ENCODE measurements around the gene NDUFV1.
"Not testable (repeated sequence)": the region's sequence is repeated elsewhere in the genome, so short reads cannot be mapped to it uniquely, and the experiment has no call there.

Gene NDUFV1

GRCh38 chr11:67647471-67647870, 40.7 kb downstream of the NDUFV1 start:
- H3K4me3 ChIP-seq (ENCODE audit: low read length), result no peak overlapping the region
- no peak for DNase-seq (ENCODE audit: low read depth, low spot score)

- DNase-seq (ENCODE audit: low read depth, low spot score), result peak; percentile 87
- no peak overlapping the region for H3K4me3 ChIP-seq (ENCODE audit: low read length)
Observed at GRCh38 chr11:67648140-67648795, 41.5 kb downstream of the NDUFV1 start.

- DNase-seq (ENCODE audit: low read depth, low spot score), result peak; percentile 32
- no peak overlapping the region for H3K4me3 ChIP-seq (ENCODE audit: low read length)
Observed at GRCh38 chr11:67648796-67649613, 42.3 kb downstream of the NDUFV1 start.

- peak overlapping the region; percentile 80 for H3K4me3 ChIP-seq (ENCODE audit: low read length)
- peak; percentile 88 for DNase-seq (ENCODE audit: low read depth, low spot score)
Observed at GRCh38 chr11:67649634-67650510, 43.1 kb downstream of the NDUFV1 start.

- DNase-seq (ENCODE audit: low read depth, low spot score), result no peak
Observed at GRCh38 chr11:67651976-67652781, 45.4 kb downstream of the NDUFV1 start.

GRCh38 chr11:67652965-67653845, 46.5 kb downstream of the NDUFV1 start:
- no peak for DNase-seq (ENCODE audit: low read depth, low spot score)

More at GRCh38 chr11:67651976-67652781, 45.4 kb downstream of the NDUFV1 start:
- no peak overlapping the region for H3K4me3 ChIP-seq (ENCODE audit: low read length)

GRCh38 chr11:67654225-67654624, 47.5 kb downstream of the NDUFV1 start:
- no peak overlapping the region for H3K4me3 ChIP-seq (ENCODE audit: low read length)

More at GRCh38 chr11:67652965-67653845, 46.5 kb downstream of the NDUFV1 start:
- no peak overlapping the region for H3K4me3 ChIP-seq (ENCODE audit: low read length)

GRCh38 chr11:67656278-67656922, 49.7 kb downstream of the NDUFV1 start:
- DNase-seq (ENCODE audit: low read depth, low spot score), result no peak
- H3K4me3 ChIP-seq (ENCODE audit: low read length), result no peak overlapping the region

More at GRCh38 chr11:67654225-67654624, 47.5 kb downstream of the NDUFV1 start:
- no peak for DNase-seq (ENCODE audit: low read depth, low spot score)

GRCh38 chr11:67657300-67657699, 50.6 kb downstream of the NDUFV1 start:
- no peak overlapping the region for H3K4me3 ChIP-seq (ENCODE audit: low read length)
- no peak for DNase-seq (ENCODE audit: low read depth, low spot score)

GRCh38 chr11:67659651-67660165, 53.0 kb downstream of the NDUFV1 start:
- DNase-seq (ENCODE audit: low read depth, low spot score); H3K4me3 ChIP-seq (ENCODE audit: low read length): not testable (repeated sequence)

GRCh38 chr11:67660752-67661151, 54.0 kb downstream of the NDUFV1 start:
- H3K4me3 ChIP-seq (ENCODE audit: low read length); DNase-seq (ENCODE audit: low read depth, low spot score): not testable (repeated sequence)
